Kidney epithelial cell (primary cell): ENCODE data around the gene MYG1. TPM values are rescaled to one million over a fixed set of nuclear protein-coding genes. Genes with fewer than 3 reads are reported as not detected.

ENCODE experiments used
- DNase-seq: peaks from one replicate; pipeline ENCODE4 v3.0.0-alpha.2; 2010; ENCODE audit warnings: low read depth
- H3K27me3 ChIP-seq: 2 replicates; pipeline ENCODE4 v1.6.0; 2011; ENCODE audit warnings: low read length; ENCODE audit not compliant: control insufficient read depth, insufficient read depth
- H3K36me3 ChIP-seq: 2 replicates; pipeline ENCODE4 v1.5.1; 2011; ENCODE audit warnings: low read length; ENCODE audit not compliant: control insufficient read depth, insufficient read depth
- H3K4me3 ChIP-seq: 2 replicates; pipeline ENCODE4 v1.5.1; 2011; ENCODE audit warnings: low read depth, mild to moderate bottlenecking, control low read depth, low read length
- CTCF ChIP-seq: IDR thresholded peaks from 2 replicates; pipeline ENCODE4 v1.5.1; 2011; ENCODE audit warnings: mild to moderate bottlenecking, moderate library complexity, low read length, control low read depth, inconsistent platforms; ENCODE audit not compliant: insufficient read depth, poor library complexity, severe bottlenecking
- total RNA-seq: library from RNA; depleted of rRNA; stranded (reverse); fragments of >200 nt; gene quantifications from 2 replicates; pipeline ENCODE4 v1.2.3, GENCODE V29; 2015

MYG1 gene
- total RNA-seq, 1 donor from 2014 or later: 75.3 TPM

- no peak for DNase-seq
- Histone ChIP-seq H3K27me3 (peaks cover 6% of the 10 kb centered on the region), H3K36me3 (no peaks in the 10 kb centered on the region), H3K4me3 (no peak overlapping the region)
- TF ChIP-seq CTCF: no peak
These were observed 44.0 kb downstream of the MYG1 start for GRCh38 chr12:53343449-53343848.

GRCh38 chr12:53343969-53344368, 44.5 kb downstream of the MYG1 start:
- Histone ChIP-seq H3K4me3 (no peak overlapping the region), H3K27me3 (peaks cover 1% of the 10 kb centered on the region), H3K36me3 (no peaks in the 10 kb centered on the region)
- DNase-seq: no peak
- no peak for TF ChIP-seq CTCF

GRCh38 chr12:53344487-53344823, 45.0 kb downstream of the MYG1 start:
- TF ChIP-seq CTCF: no peak
- Histone ChIP-seq H3K36me3 (no peaks in the 10 kb centered on the region), H3K4me3 (peak overlapping the region; percentile 36), H3K27me3 (no peaks in the 10 kb centered on the region)
- no peak for DNase-seq

GRCh38 chr12:53344824-53345485, 45.5 kb downstream of the MYG1 start:
- Histone ChIP-seq H3K4me3 (peak overlapping the region; percentile 64), H3K36me3 (no peaks in the 10 kb centered on the region), H3K27me3 (no peaks in the 10 kb centered on the region)
- peak; percentile 95 for TF ChIP-seq CTCF
- no peak for DNase-seq

GRCh38 chr12:53345486-53346188, 46.1 kb downstream of the MYG1 start:
- Histone ChIP-seq H3K4me3 (no peak overlapping the region), H3K27me3 (no peaks in the 10 kb centered on the region), H3K36me3 (no peaks in the 10 kb centered on the region)
- DNase-seq: no peak
- no peak for TF ChIP-seq CTCF

- no peak for TF ChIP-seq CTCF
- Histone ChIP-seq H3K4me3 (no peak overlapping the region), H3K36me3 (no peaks in the 10 kb centered on the region), H3K27me3 (no peaks in the 10 kb centered on the region)
- DNase-seq: no peak
These were observed 47.0 kb downstream of the MYG1 start for GRCh38 chr12:53346491-53346890.
